ENCODE results near the gene MOGAT2. TPM values are rescaled to one million over a fixed set of nuclear protein-coding genes. Genes with fewer than 3 reads are reported as not detected.

The MOGAT2 gene
- total and polyA plus RNA-seq, 2 of the 13 experiments (the other 11 are each of a cell fraction or from before 2014, with no cell fraction given) = 27.2 to 27.8 TPM

GRCh38 chr11:75734491-75735180 is 17.0 kb downstream of the MOGAT2 start (continued):
- TF ChIP-seq ZXDC (CRISPR knock-in tag; IDR thresholded peaks at IDR 0.05) (no peak), ZNF737 (CRISPR knock-in tag; IDR thresholded peaks at IDR 0.05; ENCODE audit: borderline replicate concordance) (no peak), PCBP2 (optimal IDR thresholded peaks at IDR 0.05; ENCODE audit: low read depth, low read length, poor library complexity, severe bottlenecking) (no peak), ZNF619 (CRISPR knock-in tag; IDR thresholded peaks at IDR 0.05) (no peak), TARDBP (CRISPR knock-in tag; IDR thresholded peaks at IDR 0.05) (no peak), CREBL2 (CRISPR knock-in tag; IDR thresholded peaks at IDR 0.05; ENCODE audit: borderline replicate concordance) (no peak), ZNF263 (CRISPR knock-in tag; IDR thresholded peaks at IDR 0.05) (peak; percentile 63), ZNF3 (CRISPR knock-in tag; IDR thresholded peaks at IDR 0.05) (no peak), ZBTB2 (CRISPR knock-in tag; IDR thresholded peaks at IDR 0.05; ENCODE audit: low read depth) (no peak), ZNF616 (CRISPR knock-in tag; IDR thresholded peaks at IDR 0.05; ENCODE audit: low read depth) (no peak), ZNF142 (CRISPR knock-in tag; IDR thresholded peaks at IDR 0.05) (no peak), SMC3 (IDR thresholded peaks at IDR 0.05; ENCODE audit: low read length) (no peak), SAP130 (CRISPR knock-in tag; IDR thresholded peaks at IDR 0.05; ENCODE audit: low read depth) (peak; percentile 70), ZNF761 (CRISPR knock-in tag; conservative IDR thresholded peaks at IDR 0.05) (no peak), YY1 (IDR thresholded peaks at IDR 0.05; ENCODE audit: insufficient read depth, insufficient replicate concordance, low read depth, low read length) (no peak), CC2D1A (CRISPR knock-in tag; IDR thresholded peaks at IDR 0.05) (no peak), TEF (CRISPR knock-in tag; IDR thresholded peaks at IDR 0.05) (no peak)
